GM12891 (cell line): ENCODE data around the gene TMEM184B.

ENCODE experiments used
- DNase-seq: peaks from one replicate; pipeline ENCODE4 v3.0.0; 2011; ENCODE audit warnings: low spot score; ENCODE audit not compliant: insufficient read length
- FAIRE-seq: peaks from 2 replicates; lab custom pipeline; 2011; peaks lifted over from hg19 to GRCh38; lab: Jason Lieb, UNC
- PAX5 ChIP-seq: IDR thresholded peaks from 2 replicates; pipeline ENCODE4 v1.6.1; 2011; ENCODE audit warnings: low read length, moderate library complexity, mild to moderate bottlenecking; ENCODE audit not compliant: insufficient read depth, severe bottlenecking
- POLR2A ChIP-seq: IDR thresholded peaks from 2 replicates; pipeline ENCODE4 v1.6.1; 2011; ENCODE audit warnings: low read depth, low read length, control low read depth
- POLR2AphosphoS5 ChIP-seq: IDR thresholded peaks from 2 replicates; pipeline ENCODE4 v1.6.1; 2011; ENCODE audit warnings: low read depth, low read length, control low read depth
- POU2F2 ChIP-seq: IDR thresholded peaks from 2 replicates; pipeline ENCODE4 v1.6.1; 2011; ENCODE audit warnings: low read depth, mild to moderate bottlenecking, control low read depth, low read length, moderate library complexity
- SPI1 ChIP-seq: IDR thresholded peaks from 2 replicates; pipeline ENCODE4 v1.6.1; 2011; ENCODE audit warnings: low read depth, low read length, control low read depth
- TAF1 ChIP-seq: IDR thresholded peaks from 2 replicates; pipeline ENCODE4 v1.6.1; 2011; ENCODE audit warnings: low read depth, low read length, control low read depth

The TMEM184B gene

DNA sequence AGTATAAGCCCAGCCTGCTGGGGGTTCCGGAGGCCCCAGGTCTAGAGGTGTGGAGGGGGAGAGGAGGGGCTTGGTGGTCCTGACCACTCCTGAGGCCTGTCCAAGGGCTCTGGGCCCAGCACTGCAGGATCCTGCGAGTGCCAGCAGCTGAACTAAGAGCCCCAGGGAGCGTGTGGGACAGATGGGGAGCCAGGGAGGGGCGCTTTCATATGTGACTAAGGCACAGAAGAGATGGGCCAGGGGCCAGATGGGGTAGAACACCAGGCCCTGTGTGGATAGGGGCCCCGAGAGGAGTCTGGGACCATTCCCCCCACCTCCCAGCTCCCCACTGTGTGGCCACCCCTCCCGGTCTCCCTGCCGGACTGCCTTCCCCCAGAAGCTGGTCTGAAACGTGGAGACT lies 52.6 kb downstream of the TMEM184B start:
- FAIRE-seq (no peak), DNase-seq (no peak)
- TF ChIP-seq POU2F2 (no peak), POLR2AphosphoS5 (no peak), SPI1 (no peak), PAX5 (no peak), POLR2A (no peak), TAF1 (no peak)

DNA sequence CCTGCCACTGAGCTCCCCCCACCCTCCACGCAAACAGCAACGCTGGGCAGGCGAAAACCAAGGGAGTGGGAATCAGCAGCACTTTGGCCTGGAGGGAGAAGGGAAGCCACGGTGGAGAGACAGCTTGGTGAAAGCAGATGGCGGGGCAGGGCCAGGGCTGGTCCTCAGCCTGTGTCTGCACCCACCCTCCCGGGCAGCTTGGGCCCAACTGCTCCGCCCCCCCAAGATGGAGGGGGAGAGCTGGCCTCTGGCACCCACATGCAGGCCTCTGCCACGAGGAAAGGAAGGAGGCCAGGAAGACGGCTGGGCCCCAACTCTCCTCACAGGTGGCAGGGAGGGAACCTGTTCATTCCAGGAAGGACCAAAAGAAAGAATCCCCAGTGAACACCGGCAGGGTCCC lies 53.2 kb downstream of the TMEM184B start:
- no peak for TF ChIP-seq POLR2AphosphoS5
- no peak for TF ChIP-seq POLR2A
- TF ChIP-seq SPI1, result no peak
- no peak for TF ChIP-seq PAX5
- no peak for TF ChIP-seq TAF1
- no peak for TF ChIP-seq POU2F2
- DNase-seq (no peak), FAIRE-seq (no peak)

- TF ChIP-seq TAF1, result no peak
- no peak for TF ChIP-seq POU2F2
- FAIRE-seq (peak; percentile 72), DNase-seq (no peak)
Measured at GRCh38 chr22:38218661-38219622, 53.9 kb downstream of the TMEM184B start.

DNA sequence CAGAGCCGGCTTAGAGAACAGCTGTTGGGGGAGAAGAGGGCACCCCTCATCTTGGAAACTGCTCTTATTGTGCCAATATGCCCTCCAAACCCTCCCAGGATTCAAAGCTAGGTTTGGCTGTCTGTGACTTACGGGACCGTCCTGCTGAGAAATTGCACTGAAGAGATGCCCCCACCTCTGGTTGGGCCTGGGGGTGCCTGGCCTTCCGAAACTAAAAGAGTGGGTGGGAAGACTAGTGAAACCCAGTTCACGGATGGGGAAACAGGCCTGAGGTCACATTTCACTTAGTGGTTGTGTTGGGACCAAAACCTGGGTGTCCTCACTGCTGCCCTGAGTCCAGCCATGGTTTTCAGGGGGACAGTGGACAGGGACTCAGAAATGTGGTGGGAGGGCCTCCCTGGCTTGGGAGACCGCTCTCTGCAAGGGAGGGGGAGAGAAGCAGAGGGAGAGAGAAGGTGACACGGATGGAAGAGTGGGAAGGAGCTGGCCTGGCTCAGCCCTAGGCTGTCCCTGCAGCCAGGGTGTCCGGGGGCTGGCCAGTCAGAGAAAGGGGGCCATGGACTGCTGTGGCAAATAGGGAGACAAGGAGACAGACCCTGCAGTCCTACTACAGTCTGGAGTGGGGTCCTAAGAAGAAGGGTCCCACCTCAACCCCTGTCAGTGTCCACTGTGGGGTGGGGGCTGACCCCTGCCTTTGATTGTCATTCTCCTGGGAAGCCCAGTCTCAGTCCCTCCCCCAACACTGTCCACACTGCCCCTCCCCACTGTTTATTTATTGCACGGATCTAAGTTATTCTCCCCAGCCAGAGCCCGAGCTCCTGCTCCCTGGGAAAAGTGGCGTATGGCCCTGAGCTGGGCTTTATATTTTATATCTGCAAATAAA lies 57.4 kb downstream of the TMEM184B start:
- DNase-seq (no peak), FAIRE-seq (peak; percentile 28)
- TF ChIP-seq POLR2AphosphoS5 (no peak), POLR2A (no peak), TAF1 (no peak), PAX5 (no peak), POU2F2 (no peak), SPI1 (no peak)

DNA sequence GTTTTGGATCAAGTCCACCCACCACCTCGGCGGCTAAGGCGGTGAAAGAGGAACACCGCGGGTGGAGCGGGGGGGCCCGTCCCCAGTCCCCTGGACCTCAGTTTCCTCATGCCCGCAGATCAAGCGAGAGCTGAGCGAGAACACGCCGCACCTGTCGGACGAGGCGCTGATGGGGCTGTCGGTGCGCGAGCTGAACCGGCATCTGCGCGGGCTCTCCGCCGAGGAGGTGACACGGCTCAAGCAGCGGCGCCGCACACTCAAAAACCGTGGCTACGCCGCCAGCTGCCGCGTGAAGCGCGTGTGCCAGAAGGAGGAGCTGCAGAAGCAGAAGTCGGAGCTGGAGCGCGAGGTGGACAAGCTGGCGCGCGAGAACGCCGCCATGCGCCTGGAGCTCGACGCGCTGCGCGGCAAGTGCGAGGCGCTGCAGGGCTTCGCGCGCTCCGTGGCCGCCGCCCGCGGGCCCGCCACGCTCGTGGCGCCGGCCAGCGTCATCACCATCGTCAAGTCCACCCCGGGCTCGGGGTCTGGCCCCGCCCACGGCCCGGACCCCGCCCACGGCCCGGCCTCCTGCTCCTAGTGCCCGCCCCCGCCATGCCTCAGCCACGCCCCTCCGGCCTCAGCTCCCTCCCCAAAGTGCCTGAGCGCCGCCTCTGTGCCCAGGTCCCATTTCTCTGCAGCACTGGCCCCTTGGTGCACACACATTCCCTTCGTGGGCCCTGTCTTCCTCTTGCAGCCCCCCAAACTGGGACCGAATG lies 58.3 kb downstream of the TMEM184B start:
- DNase-seq (peak; percentile 66), FAIRE-seq (peak; percentile 87)

DNA sequence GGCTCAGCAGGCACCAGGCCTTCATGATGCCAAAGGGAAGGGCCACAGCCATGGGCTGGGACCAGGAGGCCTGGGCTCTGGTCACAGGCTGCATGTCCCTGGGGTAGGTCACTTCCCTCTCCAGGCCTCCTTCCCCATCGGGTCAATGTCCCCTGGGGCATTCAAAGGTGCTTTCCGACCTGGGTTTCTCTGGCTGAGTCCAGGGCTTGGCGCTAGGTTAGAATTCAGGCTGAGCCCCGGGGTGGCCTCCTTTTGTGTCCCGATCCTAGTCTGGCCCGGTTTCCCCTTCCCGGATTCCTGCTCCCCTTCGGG lies 58.9 kb downstream of the TMEM184B start:
- FAIRE-seq (no peak), DNase-seq (no peak)
- TF ChIP-seq POU2F2 (no peak), POLR2AphosphoS5 (no peak), POLR2A (no peak)

More for the DNA sequence above, 58.3 kb downstream of the TMEM184B start:
- TF ChIP-seq TAF1, result no peak
- TF ChIP-seq POU2F2, result no peak
- TF ChIP-seq POLR2AphosphoS5, result no peak
- TF ChIP-seq SPI1, result no peak
- no peak for TF ChIP-seq PAX5
- TF ChIP-seq POLR2A, result no peak

GRCh38 chr22:38213319-38213989 lies 59.4 kb downstream of the TMEM184B start:
- peak; percentile 91 for FAIRE-seq
- no peak for DNase-seq
- TF ChIP-seq POLR2AphosphoS5, result no peak
- TF ChIP-seq POLR2A, result no peak
- peak; percentile 56 for TF ChIP-seq SPI1

DNA sequence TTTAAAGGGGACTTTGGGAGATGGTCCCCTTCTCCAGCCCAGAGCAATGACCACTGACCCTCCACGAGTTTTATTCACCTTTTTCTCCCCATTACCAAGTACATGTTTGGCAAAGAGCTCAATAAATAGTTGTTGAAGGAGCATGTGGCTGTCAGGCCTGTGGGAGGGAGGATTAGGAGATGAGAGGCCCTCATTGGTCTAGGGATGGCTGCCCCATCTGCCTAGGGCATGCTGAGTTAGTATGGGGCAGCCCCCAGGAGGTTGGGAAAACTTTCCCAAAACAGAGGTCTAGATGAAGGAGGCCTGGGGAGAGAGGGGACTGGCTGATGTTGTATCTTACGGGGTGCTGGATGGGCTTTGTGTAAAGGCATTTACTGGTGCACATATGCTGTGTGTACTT lies 60.4 kb downstream of the TMEM184B start:
- DNase-seq (no peak), FAIRE-seq (no peak)
- TF ChIP-seq POLR2AphosphoS5 (no peak), POLR2A (no peak), PAX5 (no peak), TAF1 (no peak), POU2F2 (no peak), SPI1 (no peak)

GRCh38 chr22:38211556-38211955 lies 61.3 kb downstream of the TMEM184B start:
- no peak for TF ChIP-seq POLR2A
- TF ChIP-seq SPI1, result no peak
- TF ChIP-seq POU2F2, result no peak
- no peak for TF ChIP-seq POLR2AphosphoS5
- TF ChIP-seq PAX5, result no peak
- no peak for TF ChIP-seq TAF1
- no peak for FAIRE-seq
- no peak for DNase-seq
